Endothelial cell of hepatic sinusoid (primary cell): Measurements from ENCODE around the gene SPAAR.
"Not testable (repeated sequence)": the region's sequence is repeated elsewhere in the genome, so short reads cannot be mapped to it uniquely, and the experiment has no call there.

Experiments
- in situ Hi-C: cut with HindIII; loops from 2 replicates; pipeline ENCODE4 v1.10.0; 2017; ENCODE audit warnings: low sequenced_read_pairs

Gene SPAAR

GRCh38 chr9:35899021-35899420 is 10.3 kb upstream of the SPAAR start:
- in situ Hi-C loops = no loop called here

DNA sequence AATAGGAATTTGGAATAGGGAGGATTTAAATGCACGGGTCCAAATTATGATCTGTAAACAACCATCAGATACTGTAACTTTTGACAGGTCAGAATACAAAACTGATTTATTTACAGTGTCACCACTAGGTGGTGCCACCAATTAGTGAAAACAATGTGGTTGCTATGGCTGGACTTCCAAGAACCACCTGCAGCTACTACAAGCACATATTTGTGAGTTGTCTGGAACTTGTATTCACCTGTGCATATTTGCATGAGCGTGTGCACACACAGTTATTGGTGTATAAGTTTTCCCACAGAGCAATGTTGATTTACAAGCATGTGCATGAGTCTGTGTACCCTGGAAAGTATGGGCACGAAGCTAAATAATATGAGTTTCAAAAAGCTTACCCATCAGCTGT is 6.2 kb upstream of the SPAAR start:
- in situ Hi-C loops = no loop called here

- in situ Hi-C loops = no loop called here
Measured at GRCh38 chr9:35904338-35904737, 5.0 kb upstream of the SPAAR start.

GRCh38 chr9:35905051-35905781 is 4.1 kb upstream of the SPAAR start:
- in situ Hi-C loops = loop anchor here (5.0 kb wide), 1 partner anchor 98 kb away; no protein-coding TSS in a partner anchor

DNA sequence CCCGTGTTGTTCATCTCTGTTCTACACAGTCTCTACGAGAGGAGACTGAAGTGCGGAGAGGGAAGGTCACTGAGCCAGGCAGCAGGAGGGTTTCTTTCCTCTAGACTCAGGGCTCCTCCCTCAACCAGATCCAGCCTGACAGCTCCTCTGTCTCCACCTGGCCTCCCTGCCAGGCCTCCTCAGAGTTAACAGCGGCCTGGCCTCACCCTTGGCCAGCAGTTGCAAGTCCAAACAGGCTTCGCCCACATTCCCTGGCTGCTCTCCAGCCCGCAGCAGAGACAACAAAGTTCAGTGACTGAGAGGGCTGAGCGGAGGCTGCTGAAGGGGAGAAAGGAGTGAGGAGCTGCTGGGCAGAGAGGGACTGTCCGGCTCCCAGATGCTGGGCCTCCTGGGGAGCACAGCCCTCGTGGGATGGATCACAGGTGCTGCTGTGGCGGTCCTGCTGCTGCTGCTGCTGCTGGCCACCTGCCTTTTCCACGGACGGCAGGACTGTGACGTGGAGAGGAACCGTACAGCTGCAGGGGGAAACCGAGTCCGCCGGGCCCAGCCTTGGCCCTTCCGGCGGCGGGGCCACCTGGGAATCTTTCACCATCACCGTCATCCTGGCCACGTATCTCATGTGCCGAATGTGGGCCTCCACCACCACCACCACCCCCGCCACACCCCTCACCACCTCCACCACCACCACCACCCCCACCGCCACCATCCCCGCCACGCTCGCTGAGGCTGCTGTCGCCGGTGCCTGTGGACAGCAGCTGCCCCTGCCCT is 3.2 kb upstream of the SPAAR start, which contains the start of gene HRCT1:
Gene HRCT1 (plus strand): TSS at position 291 of the 768 bp plus-strand sequence. CDS start 86 bp downstream, at position 377.
- in situ Hi-C loops = loop anchor here (5.0 kb wide), 1 partner anchor 99 kb away; no protein-coding TSS in a partner anchor

DNA sequence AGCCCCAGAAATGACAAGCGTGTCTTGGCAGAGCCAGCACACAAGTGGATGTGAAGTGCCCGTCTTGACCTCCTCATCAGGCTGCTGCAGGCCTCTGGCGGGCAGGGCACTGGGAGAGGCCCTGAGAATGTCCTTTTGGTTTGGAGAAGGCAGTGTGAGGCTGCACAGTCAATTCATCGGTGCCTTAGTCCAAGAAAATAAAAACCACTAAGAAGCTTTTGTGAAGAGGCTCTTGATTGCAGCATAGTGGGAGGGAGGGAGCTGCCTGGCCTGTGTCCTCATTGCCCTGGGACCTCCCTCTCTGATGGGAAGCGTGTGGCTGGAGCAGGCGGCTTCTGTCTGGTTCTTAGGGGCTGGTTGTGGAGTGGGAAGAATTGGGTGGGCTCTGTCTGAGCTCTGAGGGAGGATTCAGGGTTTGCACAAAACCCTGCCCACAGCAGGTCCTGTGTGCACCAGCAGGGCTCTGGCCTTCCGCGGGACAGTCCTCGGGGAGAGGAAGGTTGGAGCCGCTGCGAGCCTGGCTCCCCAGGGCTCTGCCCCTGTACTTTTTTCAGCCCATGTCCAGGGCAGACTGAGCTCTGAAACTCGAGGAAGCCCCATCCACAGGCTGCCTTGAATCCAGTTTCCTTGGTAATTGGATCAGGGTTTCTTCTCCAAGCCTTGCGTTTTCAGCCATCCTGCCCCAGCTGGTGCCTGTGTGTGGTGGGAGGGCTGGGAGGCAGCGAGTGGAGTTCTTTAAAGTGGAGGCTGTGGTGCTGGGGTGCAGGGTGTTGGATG is 2.2 kb upstream of the SPAAR start:
- in situ Hi-C loops = loop anchor here (5.0 kb wide), 1 partner anchor 100 kb away; no protein-coding TSS in a partner anchor

- in situ Hi-C loops = loop anchor here (5.0 kb wide), 1 partner anchor 101 kb away; no protein-coding TSS in a partner anchor
Measured at GRCh38 chr9:35907711-35908503, 1.4 kb upstream of the SPAAR start.

GRCh38 chr9:35908504-35909125 is 675 bp upstream of the SPAAR start:
- in situ Hi-C loops = loop anchor here (5.0 kb wide), 1 partner anchor 101 kb away; no protein-coding TSS in a partner anchor

GRCh38 chr9:35909687-35910612 is 660 bp downstream of the SPAAR start:
- in situ Hi-C loops = loop anchor here (5.0 kb wide), 1 partner anchor 103 kb away; no protein-coding TSS in a partner anchor

GRCh38 chr9:35910613-35911359 is 1.5 kb downstream of the SPAAR start:
- in situ Hi-C loops = no loop called here

DNA sequence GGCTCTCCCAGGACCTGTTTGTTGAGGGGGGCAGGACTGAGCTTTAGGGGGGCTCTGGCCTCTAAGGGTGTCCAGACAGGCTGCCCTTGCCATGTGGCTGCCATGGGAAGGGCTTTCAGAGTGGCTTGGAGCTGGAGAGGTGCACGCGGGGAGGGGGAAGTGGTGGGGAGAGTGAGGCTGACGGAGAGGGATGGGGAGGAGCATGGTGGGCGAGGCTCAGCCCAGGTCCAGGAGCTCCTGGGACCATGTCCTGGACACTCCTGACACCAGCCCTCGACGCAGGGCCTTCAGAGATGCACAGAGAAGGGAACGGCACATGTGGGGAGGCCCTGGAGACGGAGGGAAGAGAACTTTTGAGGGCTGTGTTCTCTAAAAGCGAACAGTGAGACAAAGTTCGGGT is 2.4 kb downstream of the SPAAR start:
- in situ Hi-C loops = no loop called here

GRCh38 chr9:35912791-35913400 is 3.6 kb downstream of the SPAAR start:
- in situ Hi-C loops = no loop called here

- in situ Hi-C loops = not testable (repeated sequence)
Measured at GRCh38 chr9:35913429-35913828, 4.1 kb downstream of the SPAAR start.

DNA sequence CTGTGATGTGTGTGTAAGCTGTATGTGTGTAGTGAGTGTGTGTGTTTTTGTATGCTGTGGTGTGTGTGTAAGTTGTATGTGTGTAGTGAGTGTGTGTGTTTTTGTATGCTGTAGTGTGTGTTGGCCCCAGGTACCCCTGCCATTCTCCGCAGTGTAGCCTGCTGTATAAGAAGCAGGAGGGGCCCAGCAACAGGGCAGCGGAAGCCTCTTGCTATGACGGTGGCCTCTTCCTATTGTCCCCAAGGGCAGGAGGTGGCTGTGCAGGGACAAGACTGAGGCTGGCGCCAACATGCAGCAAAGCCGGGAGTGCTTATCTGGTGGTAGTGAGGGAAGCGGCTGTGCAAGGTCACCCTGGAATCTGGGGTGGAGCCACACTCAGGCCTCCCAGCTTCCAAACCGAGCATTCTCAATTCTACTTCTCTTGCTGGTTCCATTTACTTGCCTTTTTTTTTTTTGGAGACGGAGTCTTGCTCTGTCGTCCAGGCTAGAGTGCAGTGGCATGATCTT is 5.1 kb downstream of the SPAAR start:
- in situ Hi-C loops = no loop called here

DNA sequence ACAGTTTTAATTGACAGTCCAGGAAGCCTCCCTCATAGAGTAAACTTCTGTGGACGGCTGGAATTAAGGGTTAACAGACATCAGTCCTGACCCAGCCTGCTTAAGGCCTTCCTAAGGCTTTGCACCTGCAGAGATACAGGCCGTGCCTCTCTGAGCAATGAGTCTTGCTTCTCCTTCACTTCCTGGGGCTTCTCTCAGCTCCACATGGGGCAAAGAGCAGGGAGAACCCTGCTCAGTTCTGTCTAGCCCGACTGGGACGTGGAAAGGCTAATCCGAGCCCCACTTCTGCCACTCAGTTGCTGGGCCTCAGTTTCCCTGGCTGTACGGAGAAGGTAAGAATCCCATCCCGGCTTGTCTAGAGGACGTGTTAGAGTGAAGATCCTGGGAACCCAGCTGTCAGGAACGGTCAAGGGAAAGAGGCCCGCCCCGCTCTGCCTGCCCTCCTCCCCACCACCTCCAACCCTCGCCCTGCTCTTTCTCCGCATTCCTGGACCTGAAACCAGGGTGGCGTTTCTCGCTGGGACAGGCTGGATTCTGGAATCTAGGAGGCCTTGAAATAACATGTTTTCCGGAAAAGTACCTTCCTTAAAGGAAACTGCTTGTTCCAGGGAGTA is 6.5 kb downstream of the SPAAR start:
- in situ Hi-C loops = no loop called here

DNA sequence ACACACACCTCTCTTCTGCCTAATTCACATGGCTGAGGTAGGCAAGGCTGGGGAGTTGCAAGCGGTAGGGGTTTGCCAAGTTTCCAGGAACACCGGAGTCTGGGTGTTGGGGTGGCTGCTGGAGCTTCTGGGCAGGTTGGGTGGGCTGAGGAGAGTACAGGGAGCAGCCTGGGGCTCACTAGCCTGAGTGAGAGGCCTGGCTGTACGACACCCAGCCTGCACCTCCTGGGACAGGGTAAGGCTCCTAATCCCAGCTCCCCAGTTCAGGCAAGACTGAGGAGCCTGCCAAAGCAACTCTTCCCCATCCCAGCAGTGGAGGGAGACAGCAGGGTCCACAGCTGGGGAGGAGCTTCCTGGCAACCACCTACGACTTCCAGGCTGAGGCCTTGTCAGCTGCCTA is 8.0 kb downstream of the SPAAR start:
- in situ Hi-C loops = no loop called here

DNA sequence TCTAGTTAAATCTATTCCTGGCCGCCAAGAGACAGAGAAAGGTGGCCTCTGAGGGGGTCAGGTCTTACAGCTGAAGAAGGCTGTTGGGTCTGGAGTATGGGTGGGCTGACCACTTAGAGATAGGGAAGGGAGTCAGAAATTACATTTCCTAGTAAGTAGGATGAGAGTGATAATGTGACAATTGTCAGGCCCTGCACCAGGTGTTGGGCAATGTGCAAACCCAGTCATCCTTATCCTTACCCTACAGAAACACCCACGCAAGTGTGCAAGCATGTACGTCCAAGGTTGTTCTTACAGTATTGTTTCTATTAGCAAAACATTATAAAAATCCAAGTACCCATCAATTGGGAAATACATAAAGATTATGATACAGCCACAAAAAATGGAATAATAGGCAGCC is 9.5 kb downstream of the SPAAR start:
- in situ Hi-C loops = no loop called here
